ENCODE results near the gene ATAD3A.
"Not testable (repeated sequence)": the region's sequence is repeated elsewhere in the genome, so short reads cannot be mapped to it uniquely, and the experiment has no call there.

Gene ATAD3A

DNA sequence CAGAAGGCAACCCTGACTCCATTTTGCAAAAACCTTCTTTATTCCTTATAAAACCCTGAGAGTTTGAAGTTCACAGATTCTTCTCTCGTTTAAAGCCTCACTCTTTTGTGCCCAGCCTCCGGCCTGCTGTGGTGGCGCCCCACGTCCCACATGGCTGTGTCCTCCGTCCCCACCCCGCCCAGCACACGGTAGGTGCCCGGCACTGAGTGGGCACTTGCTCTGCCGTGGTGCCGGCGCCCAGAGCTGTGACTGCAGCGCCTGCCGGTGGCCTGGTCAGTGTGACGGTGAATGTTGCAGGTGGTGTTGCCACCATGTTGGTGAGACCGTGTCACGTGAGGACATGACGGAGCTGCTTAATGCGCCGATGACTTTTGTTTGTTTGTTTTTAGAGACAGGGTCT, 9.4 kb downstream of the ATAD3A start:
- no peak for DNase-seq (ENCODE audit: low read depth)
- TF ChIP-seq, protein P1, sequence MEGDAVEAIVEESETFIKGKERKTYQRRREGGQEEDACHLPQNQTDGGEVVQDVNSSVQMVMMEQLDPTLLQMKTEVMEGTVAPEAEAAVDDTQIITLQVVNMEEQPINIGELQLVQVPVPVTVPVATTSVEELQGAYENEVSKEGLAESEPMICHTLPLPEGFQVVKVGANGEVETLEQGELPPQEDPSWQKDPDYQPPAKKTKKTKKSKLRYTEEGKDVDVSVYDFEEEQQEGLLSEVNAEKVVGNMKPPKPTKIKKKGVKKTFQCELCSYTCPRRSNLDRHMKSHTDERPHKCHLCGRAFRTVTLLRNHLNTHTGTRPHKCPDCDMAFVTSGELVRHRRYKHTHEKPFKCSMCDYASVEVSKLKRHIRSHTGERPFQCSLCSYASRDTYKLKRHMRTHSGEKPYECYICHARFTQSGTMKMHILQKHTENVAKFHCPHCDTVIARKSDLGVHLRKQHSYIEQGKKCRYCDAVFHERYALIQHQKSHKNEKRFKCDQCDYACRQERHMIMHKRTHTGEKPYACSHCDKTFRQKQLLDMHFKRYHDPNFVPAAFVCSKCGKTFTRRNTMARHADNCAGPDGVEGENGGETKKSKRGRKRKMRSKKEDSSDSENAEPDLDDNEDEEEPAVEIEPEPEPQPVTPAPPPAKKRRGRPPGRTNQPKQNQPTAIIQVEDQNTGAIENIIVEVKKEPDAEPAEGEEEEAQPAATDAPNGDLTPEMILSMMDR (conservative IDR thresholded peaks at IDR 0.05; ENCODE audit: low read depth, low read length) = no peak
- H3K4me3 ChIP-seq (ENCODE audit: low read length) = no peak overlapping the region

DNA sequence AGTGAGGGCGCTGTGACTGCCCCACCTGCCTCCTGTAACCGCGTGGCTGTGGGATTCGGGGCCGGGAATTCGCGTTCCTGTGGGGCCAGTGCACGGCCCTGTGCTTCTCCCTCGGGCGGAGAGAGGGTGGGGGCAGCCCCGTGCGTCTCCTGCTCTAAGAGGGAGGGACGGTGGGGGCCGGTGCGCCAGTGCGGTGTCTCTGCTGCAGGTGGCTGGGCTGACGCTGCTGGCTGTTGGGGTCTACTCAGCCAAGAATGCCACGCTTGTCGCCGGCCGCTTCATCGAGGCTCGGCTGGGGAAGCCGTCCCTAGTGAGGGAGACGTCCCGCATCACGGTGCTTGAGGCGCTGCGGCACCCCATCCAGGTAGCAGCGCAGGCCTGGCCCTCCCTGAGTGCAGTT, 10.6 kb downstream of the ATAD3A start:
- DNase-seq (ENCODE audit: low read depth); H3K4me3 ChIP-seq (ENCODE audit: low read length): not testable (repeated sequence)

DNA sequence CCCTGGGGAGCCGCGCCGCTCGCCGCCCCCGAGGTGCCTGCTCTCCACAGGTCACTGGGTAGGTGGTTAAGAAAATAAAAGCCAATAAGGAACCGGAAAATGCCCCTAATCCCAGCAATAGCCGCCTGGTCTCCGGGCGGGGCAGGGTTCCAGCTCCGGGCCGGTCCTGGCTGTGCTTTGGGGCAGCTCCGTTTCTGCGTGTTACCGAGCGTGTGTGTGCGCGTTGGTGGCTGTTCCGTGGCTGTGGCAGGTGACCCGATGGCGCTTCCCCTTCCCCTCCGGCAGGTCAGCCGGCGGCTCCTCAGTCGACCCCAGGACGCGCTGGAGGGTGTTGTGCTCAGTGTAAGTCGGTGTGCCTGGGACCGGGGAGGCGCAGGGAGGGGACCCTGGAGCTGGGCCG, 11.3 kb downstream of the ATAD3A start:
- DNase-seq (ENCODE audit: low read depth); H3K4me3 ChIP-seq (ENCODE audit: low read length): not testable (repeated sequence)

DNA sequence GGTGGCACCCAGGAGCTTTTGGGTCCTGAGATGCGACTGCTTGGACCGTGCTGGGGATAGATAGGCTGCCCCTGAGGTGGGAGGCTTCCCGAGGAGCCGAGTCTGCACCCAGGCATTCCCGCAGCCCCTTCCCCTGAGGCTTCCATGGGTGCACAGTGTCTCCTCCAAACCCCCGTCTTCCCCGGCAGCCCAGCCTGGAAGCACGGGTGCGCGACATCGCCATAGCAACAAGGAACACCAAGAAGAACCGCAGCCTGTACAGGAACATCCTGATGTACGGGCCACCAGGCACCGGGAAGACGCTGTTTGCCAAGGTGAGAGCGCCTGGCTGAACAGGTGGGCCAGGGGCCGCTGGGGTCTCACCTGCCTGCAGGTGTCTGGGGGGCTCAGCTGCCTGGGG, 11.7 kb downstream of the ATAD3A start:
- DNase-seq (ENCODE audit: low read depth); H3K4me3 ChIP-seq (ENCODE audit: low read length): not testable (repeated sequence)

DNA sequence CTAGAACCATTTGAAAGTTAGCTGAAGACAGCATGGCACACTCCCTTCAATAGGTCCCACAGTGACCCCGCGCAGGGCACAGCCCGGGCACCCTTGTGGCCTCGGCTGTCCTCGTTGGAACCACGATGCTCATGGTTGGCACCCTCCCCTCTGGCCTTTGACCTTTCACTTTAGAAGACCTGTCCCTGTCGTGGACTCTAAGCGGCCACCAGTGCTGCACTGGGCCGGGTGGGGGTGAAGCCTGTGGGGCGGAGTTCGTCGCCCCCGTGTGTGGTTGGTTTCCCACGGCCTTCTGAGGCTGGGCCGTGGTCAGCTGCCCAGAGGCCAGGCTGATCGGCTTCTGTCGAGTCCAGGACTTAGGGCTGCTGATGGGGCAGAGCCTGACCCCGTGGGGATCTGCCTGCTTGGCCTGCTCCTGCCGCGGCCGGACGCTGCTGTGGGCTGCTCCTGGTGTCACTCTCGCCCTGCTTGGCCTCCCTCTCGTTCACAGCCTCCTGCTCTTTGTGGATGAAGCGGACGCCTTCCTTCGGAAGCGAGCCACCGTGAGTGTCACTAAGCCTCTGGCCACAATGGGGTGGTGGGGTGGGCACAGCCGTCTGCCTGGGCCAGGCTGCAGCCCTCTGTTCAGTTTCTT, 12.9 kb downstream of the ATAD3A start:
- H3K4me3 ChIP-seq (ENCODE audit: low read length); DNase-seq (ENCODE audit: low read depth): not testable (repeated sequence)

DNA sequence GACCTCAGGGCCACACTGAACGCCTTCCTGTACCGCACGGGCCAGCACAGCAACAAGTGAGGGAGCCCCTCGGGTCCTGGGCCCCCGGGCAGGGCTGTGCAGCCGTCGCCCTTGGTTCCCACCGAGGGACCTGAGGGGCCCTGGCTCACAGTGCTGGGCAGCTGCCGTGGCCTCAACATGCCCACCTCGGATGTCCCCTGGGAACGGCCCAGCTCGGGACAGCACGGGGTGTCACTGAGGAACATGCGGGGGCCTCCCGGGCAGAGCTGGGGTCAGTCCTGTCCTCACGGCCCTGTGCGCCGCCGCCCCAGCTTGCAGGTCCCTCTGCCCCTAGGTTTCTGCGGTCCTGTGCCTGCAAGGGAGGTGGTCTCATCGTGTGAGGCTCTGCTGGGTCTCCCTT, 14.5 kb downstream of the ATAD3A start:
- not testable (repeated sequence) for DNase-seq (ENCODE audit: low read depth); H3K4me3 ChIP-seq (ENCODE audit: low read length)

DNA sequence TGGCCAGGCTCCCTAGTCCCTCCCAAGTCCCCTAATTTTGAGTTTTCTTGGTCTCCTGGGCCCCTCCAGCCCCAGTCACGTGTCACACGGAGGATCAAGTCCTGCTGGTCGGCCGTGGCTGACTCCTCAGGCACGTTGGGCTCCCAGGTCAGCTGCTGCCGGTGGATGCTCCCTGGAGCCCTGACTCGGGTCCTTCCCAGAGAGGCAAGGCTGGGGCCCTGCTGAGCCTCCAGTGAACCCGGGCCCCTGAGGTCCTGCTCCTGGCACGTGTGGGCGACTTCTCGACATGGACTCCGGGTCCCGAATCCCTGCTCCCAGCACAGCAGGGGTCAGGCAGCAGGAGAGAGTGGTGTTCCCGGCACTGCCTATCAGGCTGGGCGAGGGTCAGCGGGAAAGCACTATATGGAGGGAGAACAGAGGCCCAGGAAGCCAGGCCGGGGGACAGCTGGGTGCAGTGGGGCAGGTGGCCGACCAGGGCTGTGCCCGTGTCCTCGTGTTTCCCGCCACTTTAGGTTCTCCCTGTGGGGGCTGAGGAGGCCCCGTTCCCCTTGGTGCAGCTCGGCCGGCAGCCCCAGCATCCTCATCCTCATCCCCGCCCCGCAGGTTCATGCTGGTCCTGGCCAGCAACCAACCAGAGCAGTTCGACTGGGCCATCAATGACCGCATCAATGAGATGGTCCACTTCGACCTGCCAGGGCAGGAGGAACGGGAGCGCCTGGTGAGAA, 15.3 kb downstream of the ATAD3A start:
- TF ChIP-seq, protein P1 (conservative IDR thresholded peaks at IDR 0.05; ENCODE audit: low read depth, low read length) = no peak
- DNase-seq (ENCODE audit: low read depth) = no peak
- no peak overlapping the region for H3K4me3 ChIP-seq (ENCODE audit: low read length)

DNA sequence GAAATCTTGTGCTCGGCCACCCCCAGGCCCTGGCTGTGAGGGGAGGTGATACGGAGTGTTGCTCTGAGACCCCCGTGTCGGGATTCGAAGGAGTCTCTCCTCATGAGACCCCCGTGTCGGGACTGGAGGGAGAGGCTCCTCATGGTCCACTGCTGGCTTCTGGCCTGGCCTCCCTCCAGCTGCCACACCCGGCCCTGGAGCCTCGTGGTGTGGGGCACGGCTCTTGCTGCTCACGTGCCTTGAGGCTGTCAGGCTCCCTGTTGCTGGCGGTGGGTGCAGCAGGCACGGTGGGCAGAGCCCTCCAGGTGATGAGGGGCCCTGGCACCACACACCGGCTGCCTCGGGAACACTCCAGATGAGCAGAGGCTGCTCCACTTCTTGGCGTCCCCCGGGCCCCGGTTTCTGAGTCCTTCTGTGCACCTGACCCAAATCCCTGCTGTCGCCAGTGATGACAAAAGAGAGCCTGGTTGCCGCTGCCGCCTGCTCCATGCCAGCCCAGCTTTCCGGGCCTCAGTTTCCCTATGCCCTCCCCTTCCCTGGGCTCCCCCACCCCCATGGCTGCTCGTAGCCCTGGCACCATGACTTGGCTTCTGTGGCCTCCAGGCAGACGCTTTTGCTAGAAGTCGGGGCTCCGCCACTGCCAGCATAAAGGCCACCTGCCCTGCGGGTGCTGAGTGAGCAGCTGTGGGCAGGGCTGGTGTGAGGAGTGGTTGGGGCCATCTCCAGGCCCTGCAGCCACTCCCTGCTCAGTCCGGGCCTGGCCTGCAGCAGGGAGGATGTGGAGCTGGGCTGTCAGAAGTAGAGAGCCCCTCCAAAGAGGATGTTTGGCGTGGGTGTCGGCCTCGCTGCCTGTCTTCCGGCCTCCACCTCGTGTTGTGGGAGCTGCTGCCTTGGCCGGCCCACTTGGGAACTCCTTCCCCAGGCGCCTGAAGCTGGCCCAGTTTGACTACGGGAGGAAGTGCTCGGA, 16.6 kb downstream of the ATAD3A start:
- no peak for DNase-seq (ENCODE audit: low read depth)
- no peak overlapping the region for H3K4me3 ChIP-seq (ENCODE audit: low read length)
- TF ChIP-seq, protein P1 (conservative IDR thresholded peaks at IDR 0.05; ENCODE audit: low read depth, low read length) = no peak

DNA sequence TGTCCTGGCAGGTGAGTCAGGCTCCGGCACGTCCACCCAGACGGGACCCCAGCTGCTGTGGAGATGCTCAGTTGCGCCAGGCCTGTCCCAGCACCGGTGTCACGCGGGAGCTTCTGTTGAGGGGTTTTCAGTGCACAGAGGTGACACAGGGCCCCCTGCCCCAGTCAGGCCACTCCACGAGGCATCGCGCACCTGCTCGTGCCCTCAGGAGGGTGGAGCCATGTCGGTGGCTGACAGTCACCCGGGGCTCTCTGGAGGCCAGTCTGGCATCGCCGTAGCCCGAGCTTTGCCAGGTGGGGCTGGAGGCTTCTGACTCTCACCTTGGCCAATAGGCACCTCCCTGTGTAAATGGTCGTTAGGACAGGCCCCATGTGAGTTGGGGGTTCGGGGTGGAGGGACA, 17.4 kb downstream of the ATAD3A start:
- TF ChIP-seq, protein P1 (conservative IDR thresholded peaks at IDR 0.05; ENCODE audit: low read depth, low read length) = no peak
- H3K4me3 ChIP-seq (ENCODE audit: low read length) = no peak overlapping the region
- no peak for DNase-seq (ENCODE audit: low read depth)
